Vagina (tissue), 2 donors: ENCODE data around the gene C4BPA. TPM values are rescaled to one million over a fixed set of nuclear protein-coding genes. Genes with fewer than 3 reads are reported as not detected.

ENCODE experiments used
- DNase-seq, 2 donors: peaks; one replicate each; pipeline ENCODE4 v3.0.0-alpha.2; 2017; ENCODE audit errors: extremely low spot score in 2 of 2
- H3K27ac ChIP-seq: fragments of 200-600 bp; sonication (generic); one replicate; pipeline ENCODE4 v1.5.1; 2019
- H3K27me3 ChIP-seq: fragments of 200-600 bp; sonication (generic); one replicate; pipeline ENCODE4 v1.5.1; 2019
- H3K36me3 ChIP-seq, 2 donors: fragments of 200-600 bp; sonication (generic); one replicate each; pipeline ENCODE4 v1.5.1; 2017 to 2019
- H3K4me1 ChIP-seq: fragments of 200-600 bp; sonication (generic); one replicate; pipeline ENCODE4 v1.5.1; 2019
- H3K4me3 ChIP-seq, 2 donors: fragments of 200-600 bp; sonication (generic); 1 replicate in 1 of 2; 2 replicates in 1 of 2; pipeline ENCODE4 v1.5.1; 2016 to 2019
- H3K9me3 ChIP-seq: fragments of 200-600 bp; sonication (generic); one replicate; pipeline ENCODE4 v1.5.1; 2019
- POLR2A ChIP-seq, 2 donors: fragments of 450-650 bp; IDR thresholded peaks; one replicate each; pipeline ENCODE4 v1.6.1; 2017; ENCODE audit warnings: antibody characterized with exemption in 2 of 2, mild to moderate bottlenecking in 2 of 2, moderate library complexity in 2 of 2
- POLR2AphosphoS5 ChIP-seq, 2 donors: sonication (generic); formaldehyde crosslinking; IDR thresholded peaks; one replicate each; pipeline ENCODE4 v1.9.0; 2017; ENCODE audit warnings: antibody characterized with exemption in 2 of 2, mild to moderate bottlenecking in 2 of 2, low read depth in 1 of 2; ENCODE audit not compliant: insufficient read depth in 1 of 2
- intact Hi-C: fragments of 100-400 bp; cut with DNase I; formaldehyde crosslinking; loops from one replicate; pipeline ENCODE4 v1.15.1; 2023
- total RNA-seq: library from RNA; depleted of rRNA; stranded (reverse); fragments of >200 nt; gene quantifications from one replicate; pipeline ENCODE4 v1.2.3, GENCODE V29; 2016
- TF ChIP-seq, protein P1 (sequence below), 3 experiments: fragments of 450-650 bp in 2 of 3; fragments of 200-600 bp in 1 of 3; sonication (generic) in 1 of 3; IDR thresholded peaks; one replicate each; pipeline ENCODE4 v1.5.1; 2017 to 2019; ENCODE audit warnings: antibody characterized with exemption in 3 of 3, mild to moderate bottlenecking in 2 of 3, moderate library complexity in 2 of 3

C4BPA gene
- total RNA-seq, 1 donor from 2014 or later: not detected

DNA sequence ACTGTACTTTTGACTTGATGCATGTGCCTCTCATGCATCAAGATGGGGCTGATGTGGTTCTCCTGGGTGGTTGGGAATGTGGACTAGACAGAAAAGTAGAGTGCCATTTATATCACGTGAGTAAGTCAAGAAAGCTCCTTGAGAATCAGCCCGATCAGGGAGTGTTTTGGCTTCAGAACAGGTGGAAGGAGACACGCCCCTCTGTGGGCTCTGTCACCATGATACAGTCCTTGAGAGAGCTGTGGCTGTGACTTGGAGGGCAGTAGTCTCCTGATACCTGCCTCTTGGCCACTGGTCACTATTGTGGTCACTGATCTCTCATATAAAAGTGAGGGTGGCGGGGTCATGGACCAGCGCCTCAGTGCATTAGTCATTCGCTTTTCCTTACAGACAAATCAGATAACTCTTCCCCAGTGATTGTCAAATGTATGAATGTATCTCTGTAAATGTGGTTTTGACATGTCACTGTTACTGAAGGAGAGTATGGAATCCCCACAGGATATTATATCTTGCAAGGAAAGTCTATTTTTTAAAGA, 24.3 kb upstream of the C4BPA start:
- Histone ChIP-seq H3K27ac (no peak overlapping the region), H3K27me3 (no peaks in the 10 kb centered on the region), H3K9me3 (no peaks in the 10 kb centered on the region), H3K4me3 (no peak overlapping the region), H3K4me1 (peaks cover 10% of the 10 kb centered on the region), H3K36me3 (no peaks in the 10 kb centered on the region)
- intact Hi-C loops: loop anchor here (10.0 kb wide), 1 partner anchor 315 kb away; no protein-coding TSS in a partner anchor
- TF ChIP-seq, protein P1, sequence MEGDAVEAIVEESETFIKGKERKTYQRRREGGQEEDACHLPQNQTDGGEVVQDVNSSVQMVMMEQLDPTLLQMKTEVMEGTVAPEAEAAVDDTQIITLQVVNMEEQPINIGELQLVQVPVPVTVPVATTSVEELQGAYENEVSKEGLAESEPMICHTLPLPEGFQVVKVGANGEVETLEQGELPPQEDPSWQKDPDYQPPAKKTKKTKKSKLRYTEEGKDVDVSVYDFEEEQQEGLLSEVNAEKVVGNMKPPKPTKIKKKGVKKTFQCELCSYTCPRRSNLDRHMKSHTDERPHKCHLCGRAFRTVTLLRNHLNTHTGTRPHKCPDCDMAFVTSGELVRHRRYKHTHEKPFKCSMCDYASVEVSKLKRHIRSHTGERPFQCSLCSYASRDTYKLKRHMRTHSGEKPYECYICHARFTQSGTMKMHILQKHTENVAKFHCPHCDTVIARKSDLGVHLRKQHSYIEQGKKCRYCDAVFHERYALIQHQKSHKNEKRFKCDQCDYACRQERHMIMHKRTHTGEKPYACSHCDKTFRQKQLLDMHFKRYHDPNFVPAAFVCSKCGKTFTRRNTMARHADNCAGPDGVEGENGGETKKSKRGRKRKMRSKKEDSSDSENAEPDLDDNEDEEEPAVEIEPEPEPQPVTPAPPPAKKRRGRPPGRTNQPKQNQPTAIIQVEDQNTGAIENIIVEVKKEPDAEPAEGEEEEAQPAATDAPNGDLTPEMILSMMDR (IDR thresholded peaks at IDR 0.05): no peak
- DNase-seq: no peak

DNA sequence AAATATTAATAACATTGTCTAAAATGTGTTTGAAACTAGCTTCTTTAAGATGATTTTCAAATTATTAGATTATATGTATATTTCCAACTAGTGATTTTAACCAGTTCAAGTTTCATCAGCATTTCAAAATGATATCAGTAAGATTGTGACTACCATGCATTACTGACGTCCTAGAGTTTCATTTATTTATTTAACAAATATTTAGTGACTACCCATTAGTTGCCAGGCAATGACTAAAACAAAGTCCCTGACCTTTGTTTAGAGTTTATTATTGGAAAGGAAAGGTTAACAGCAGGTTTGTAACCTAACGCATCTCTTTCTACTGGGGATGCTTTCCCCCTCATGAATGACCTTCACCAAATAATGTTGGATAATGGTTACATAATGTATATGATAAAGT, 22.9 kb upstream of the C4BPA start:
- Histone ChIP-seq H3K9me3 (no peaks in the 10 kb centered on the region), H3K4me3 (no peak overlapping the region), H3K4me1 (peaks cover 5% of the 10 kb centered on the region), H3K27ac (no peak overlapping the region), H3K27me3 (no peaks in the 10 kb centered on the region), H3K36me3 (no peaks in the 10 kb centered on the region)
- DNase-seq: no peak
- TF ChIP-seq, protein P1 (IDR thresholded peaks at IDR 0.05): no peak
- TF ChIP-seq POLR2A (IDR thresholded peaks at IDR 0.05): no peak
- TF ChIP-seq POLR2AphosphoS5 (IDR thresholded peaks at IDR 0.05; ENCODE audit: insufficient read depth in 1 of 2, low read depth in 1 of 2): no peak
- intact Hi-C loops: loop anchor here (10.0 kb wide), 1 partner anchor 314 kb away; no protein-coding TSS in a partner anchor

DNA sequence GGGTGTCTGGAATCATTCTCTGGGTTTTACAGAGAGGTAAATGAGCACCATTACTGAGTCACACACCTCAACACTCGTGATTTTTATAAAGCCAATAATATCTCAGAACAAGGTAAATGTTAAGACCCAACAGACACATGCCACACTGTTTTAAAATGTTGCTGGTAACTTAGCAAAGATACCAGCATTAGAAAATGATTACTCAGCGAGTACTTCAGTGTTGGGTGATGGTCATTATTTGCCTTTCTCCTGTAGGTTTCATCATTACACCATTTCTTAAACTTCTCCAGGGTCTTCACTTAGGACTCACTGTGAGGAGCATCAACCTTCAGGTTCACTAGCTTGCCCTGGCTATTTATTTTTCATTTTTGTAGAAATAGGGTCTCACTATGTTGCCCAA, 22.2 kb upstream of the C4BPA start:
- Histone ChIP-seq H3K4me1 (peaks cover 5% of the 10 kb centered on the region), H3K9me3 (no peaks in the 10 kb centered on the region), H3K27me3 (no peaks in the 10 kb centered on the region), H3K36me3 (no peaks in the 10 kb centered on the region), H3K27ac (no peak overlapping the region), H3K4me3 (no peak overlapping the region)
- TF ChIP-seq POLR2AphosphoS5 (IDR thresholded peaks at IDR 0.05; ENCODE audit: insufficient read depth in 1 of 2, low read depth in 1 of 2) (no peak), POLR2A (IDR thresholded peaks at IDR 0.05) (no peak)
- TF ChIP-seq, protein P1 (IDR thresholded peaks at IDR 0.05): no peak
- no peak for DNase-seq
- intact Hi-C loops: loop anchor here (10.0 kb wide), 1 partner anchor 313 kb away; no protein-coding TSS in a partner anchor

DNA sequence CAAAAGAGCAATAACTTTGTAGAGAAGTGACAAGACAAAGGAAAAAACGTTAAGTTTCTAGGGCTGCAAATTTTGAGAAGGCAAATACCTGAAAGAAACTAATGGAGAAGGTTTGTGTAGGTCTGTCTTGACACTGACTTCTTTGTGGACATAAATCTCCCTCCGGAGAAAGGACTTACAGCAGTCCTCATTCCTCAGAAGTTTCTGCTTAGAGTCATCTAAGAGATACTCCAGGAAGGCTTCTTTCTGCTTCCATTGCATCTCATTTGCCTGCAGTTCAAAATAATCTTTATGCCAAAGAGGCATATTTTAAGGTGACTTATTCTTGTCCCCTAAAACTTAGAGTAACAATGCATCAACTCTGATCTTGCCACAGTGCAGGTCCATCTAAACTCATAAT, 19.8 kb upstream of the C4BPA start:
- peaks cover 5% of the 10 kb centered on the region for H3K4me1 ChIP-seq
- no peak for DNase-seq
- no peak overlapping the region for H3K4me3 ChIP-seq
- no peaks in the 10 kb centered on the region for H3K9me3 ChIP-seq
- H3K27ac ChIP-seq: no peak overlapping the region
- intact Hi-C loops: loop anchor here (10.0 kb wide), 1 partner anchor 311 kb away; no protein-coding TSS in a partner anchor
- H3K36me3 ChIP-seq: no peaks in the 10 kb centered on the region
- no peaks in the 10 kb centered on the region for H3K27me3 ChIP-seq
- TF ChIP-seq POLR2A (IDR thresholded peaks at IDR 0.05): no peak
- no peak for TF ChIP-seq POLR2AphosphoS5 (IDR thresholded peaks at IDR 0.05; ENCODE audit: insufficient read depth in 1 of 2, low read depth in 1 of 2)
- TF ChIP-seq, protein P1 (IDR thresholded peaks at IDR 0.05): no peak

DNA sequence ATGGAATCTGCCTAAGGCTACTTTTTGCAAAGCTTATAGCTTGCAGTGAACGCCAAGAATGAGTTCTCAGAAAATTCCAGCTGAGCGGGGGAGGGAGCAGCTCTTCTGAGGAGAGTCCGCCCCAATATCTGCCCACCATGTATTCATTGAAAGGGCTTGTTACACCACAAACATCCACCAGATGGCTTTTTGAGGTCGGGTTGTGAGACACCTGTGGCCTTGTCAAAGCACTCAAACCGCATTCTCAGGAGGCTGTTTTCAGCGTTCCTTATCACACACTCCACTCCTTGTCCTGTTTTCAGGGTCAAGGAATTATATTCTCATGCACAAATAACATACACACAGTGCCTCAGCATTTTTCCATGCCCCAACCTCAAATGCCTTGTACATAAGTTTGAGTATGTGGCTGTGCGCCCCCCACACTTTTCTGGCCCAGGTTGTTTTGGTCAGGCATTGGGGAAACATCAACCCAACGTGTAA, 19.3 kb upstream of the C4BPA start:
- Histone ChIP-seq H3K9me3 (no peaks in the 10 kb centered on the region), H3K36me3 (no peaks in the 10 kb centered on the region), H3K27ac (no peak overlapping the region), H3K27me3 (no peaks in the 10 kb centered on the region), H3K4me3 (no peak overlapping the region), H3K4me1 (peaks cover 5% of the 10 kb centered on the region)
- DNase-seq: no peak
- TF ChIP-seq POLR2A (IDR thresholded peaks at IDR 0.05) (no peak), POLR2AphosphoS5 (IDR thresholded peaks at IDR 0.05; ENCODE audit: insufficient read depth in 1 of 2, low read depth in 1 of 2) (no peak)
- TF ChIP-seq, protein P1 (IDR thresholded peaks at IDR 0.05): peak in 1 of 3 experiments; percentile 46
- intact Hi-C loops: loop anchor here (10.0 kb wide), 1 partner anchor 310 kb away; no protein-coding TSS in a partner anchor
